Right lobe of liver (tissue), 4 donors: ENCODE results near the gene NLGN1.

Source experiments
- CTCF ChIP-seq, 4 donors: fragments of 200-600 bp in 3 of 4; fragments of 450-650 bp in 1 of 4; IDR thresholded peaks; one replicate each; pipeline versions ENCODE4 v1.5.1 to v1.8.0; 2016 to 2022; ENCODE audit warnings: antibody characterized with exemption in 4 of 4, mild to moderate bottlenecking in 2 of 4
- POLR2A ChIP-seq: fragments of 450-650 bp; IDR thresholded peaks from one replicate; pipeline ENCODE4 v1.6.1; 2017; ENCODE audit warnings: antibody characterized with exemption, mild to moderate bottlenecking
- donor health status: DM: no; HTN: no; CAD: no.
- donor health status: DM: no; HTN: no; CAD: no.
- donor health status: DM: no; HTN: yes; CAD: no.

GRCh38 chr3:173737167-173737808 is 339.7 kb downstream of the NLGN1 start:
- TF ChIP-seq CTCF (IDR thresholded peaks at IDR 0.05) (no peak), POLR2A (no peak)
